ENCODE results near the gene MED4.

MED4 gene

GRCh38 chr13:48028066-48028465, 66.8 kb downstream of the MED4 start:
- DNase-seq (ENCODE audit: low read depth) = no peak
- Histone ChIP-seq H3K36me3 (ENCODE audit: control insufficient read depth, insufficient read depth, low read length, severe bottlenecking) (no peaks in the 10 kb centered on the region), H3K9me3 (ENCODE audit: control insufficient read depth, low read length) (peaks cover 17% of the 10 kb centered on the region), H3K27me3 (replicated peaks; ENCODE audit: control insufficient read depth, insufficient read depth, low read length) (no peaks in the 10 kb centered on the region), H3K9ac (ENCODE audit: low read length) (no peak overlapping the region), H3K4me1 (ENCODE audit: control insufficient read depth, insufficient read depth, low read length) (no peaks in the 10 kb centered on the region), H3K4me3 (ENCODE audit: low read length) (no peak overlapping the region)

Measured in adipocyte (in vitro differentiated cells).